Astrocyte of the spinal cord (primary cell): ENCODE measurements around the gene FGFR3.

ENCODE experiments used
- DNase-seq: peaks from one replicate; pipeline ENCODE4 v3.0.0; 2011; ENCODE audit warnings: low read depth, low spot score
- H3K4me3 ChIP-seq: 2 replicates; pipeline ENCODE4 v1.5.1; 2011; ENCODE audit warnings: low read depth, mild to moderate bottlenecking, low read length, moderate library complexity
- CTCF ChIP-seq: IDR thresholded peaks from 2 replicates; pipeline ENCODE4 v1.5.1; 2012; ENCODE audit warnings: low read depth, mild to moderate bottlenecking, low read length, inconsistent platforms
- in situ Hi-C: cut with HindIII; loops from 2 replicates; pipeline ENCODE4 v1.10.0; 2017; ENCODE audit warnings: low sequenced_read_pairs

Gene FGFR3

GRCh38 chr4:1855333-1856070, 62.4 kb downstream of the FGFR3 start:
- in situ Hi-C loops, result no loop called here
- no peak for DNase-seq
- peak overlapping the region; percentile 83 for H3K4me3 ChIP-seq
- TF ChIP-seq CTCF, result no peak

GRCh38 chr4:1856071-1856942, 63.2 kb downstream of the FGFR3 start, which contains the start of gene LETM1:
TSS of gene LETM1 (minus strand) at chr4:1856156. CDS start at chr4:1855950, 206 bp downstream.
- in situ Hi-C loops, result no loop called here
- peak; percentile 97 for DNase-seq
- H3K4me3 ChIP-seq, result peak within 1 kb of the TSS; percentile 83
- TF ChIP-seq CTCF, result peak; percentile 1

GRCh38 chr4:1856943-1857699, 64.0 kb downstream of the FGFR3 start:
- peak overlapping the region; percentile 83 for H3K4me3 ChIP-seq
- DNase-seq, result no peak
- in situ Hi-C loops, result no loop called here
- no peak for TF ChIP-seq CTCF

- TF ChIP-seq CTCF, result no peak
- in situ Hi-C loops, result no loop called here
- no peak for DNase-seq
- no peak overlapping the region for H3K4me3 ChIP-seq
These were observed 64.8 kb downstream of the FGFR3 start for GRCh38 chr4:1857931-1858330.
